ENCODE data around the gene BIRC7.

Gene BIRC7

GRCh38 chr20:63204362-63204761, 31.3 kb upstream of the BIRC7 start:
- in situ Hi-C loops (cut with HindIII; ENCODE audit: low sequenced_read_pairs) = loop anchor here (10.0 to 25.0 kb wide), 3 partner anchors 60 to 267 kb away; partner anchors contain the start of genes DIDO1 and GID8

GRCh38 chr20:63205896-63206295, 29.8 kb upstream of the BIRC7 start:
- in situ Hi-C loops (cut with HindIII; ENCODE audit: low sequenced_read_pairs) = loop anchor here (10.0 to 25.0 kb wide), 3 partner anchors 59 to 269 kb away; partner anchors contain the start of genes DIDO1 and GID8

- in situ Hi-C loops (cut with HindIII; ENCODE audit: low sequenced_read_pairs) = loop anchor here (10.0 to 25.0 kb wide), 3 partner anchors 58 to 270 kb away; partner anchors contain the start of genes DIDO1 and GID8
Observed at GRCh38 chr20:63206878-63207277, 28.8 kb upstream of the BIRC7 start.

GRCh38 chr20:63208346-63208909, 27.3 kb upstream of the BIRC7 start:
- in situ Hi-C loops (cut with HindIII; ENCODE audit: low sequenced_read_pairs) = loop anchor here (10.0 to 25.0 kb wide), 3 partner anchors 56 to 271 kb away; partner anchors contain the start of genes DIDO1 and GID8

GRCh38 chr20:63210011-63210605, 25.6 kb upstream of the BIRC7 start:
- in situ Hi-C loops (cut with HindIII; ENCODE audit: low sequenced_read_pairs) = loop anchor here (25.0 kb wide), 1 partner anchor 273 kb away; the partner anchor contains the start of genes DIDO1 and GID8

GRCh38 chr20:63212393-63212730, 23.3 kb upstream of the BIRC7 start:
- in situ Hi-C loops (cut with HindIII; ENCODE audit: low sequenced_read_pairs) = loop anchor here (25.0 kb wide), 1 partner anchor 275 kb away; the partner anchor contains the start of genes DIDO1 and GID8

GRCh38 chr20:63212792-63213191, 22.9 kb upstream of the BIRC7 start:
- in situ Hi-C loops (cut with HindIII; ENCODE audit: low sequenced_read_pairs) = loop anchor here (25.0 kb wide), 1 partner anchor 275 kb away; the partner anchor contains the start of genes DIDO1 and GID8

- in situ Hi-C loops (cut with HindIII; ENCODE audit: low sequenced_read_pairs) = loop anchor here (25.0 kb wide), 1 partner anchor 277 kb away; the partner anchor contains the start of genes DIDO1 and GID8
Observed at GRCh38 chr20:63214514-63214913, 21.2 kb upstream of the BIRC7 start.

- in situ Hi-C loops (cut with HindIII; ENCODE audit: low sequenced_read_pairs) = loop anchor here (25.0 kb wide), 1 partner anchor 278 kb away; the partner anchor contains the start of genes DIDO1 and GID8
Observed at GRCh38 chr20:63215101-63216040, 20.3 kb upstream of the BIRC7 start.

GRCh38 chr20:63216041-63216848, 19.5 kb upstream of the BIRC7 start, which contains the start of gene YTHDF1:
Gene YTHDF1, minus strand, starts transcription at chr20:63216131. Its CDS starts 239 bp downstream, at chr20:63215892.
- in situ Hi-C loops (cut with HindIII; ENCODE audit: low sequenced_read_pairs) = loop anchor here (25.0 kb wide), 1 partner anchor 279 kb away; the partner anchor contains the start of genes DIDO1 and GID8

- in situ Hi-C loops (cut with HindIII; ENCODE audit: low sequenced_read_pairs) = loop anchor here (25.0 kb wide), 1 partner anchor 280 kb away; the partner anchor contains the start of genes DIDO1 and GID8
Observed at GRCh38 chr20:63216849-63217471, 18.7 kb upstream of the BIRC7 start.

GRCh38 chr20:63217706-63218105, 18.0 kb upstream of the BIRC7 start:
- in situ Hi-C loops (cut with HindIII; ENCODE audit: low sequenced_read_pairs) = loop anchor here (25.0 kb wide), 1 partner anchor 280 kb away; the partner anchor contains the start of genes DIDO1 and GID8

- in situ Hi-C loops (cut with HindIII; ENCODE audit: low sequenced_read_pairs) = loop anchor here (25.0 kb wide), 1 partner anchor 282 kb away; the partner anchor contains the start of genes DIDO1 and GID8
Observed at GRCh38 chr20:63218701-63219446, 16.8 kb upstream of the BIRC7 start.

- in situ Hi-C loops (cut with HindIII; ENCODE audit: low sequenced_read_pairs) = loop anchor here (25.0 kb wide), 1 partner anchor 282 kb away; the partner anchor contains the start of genes DIDO1 and GID8
Observed at GRCh38 chr20:63219447-63219821, 16.3 kb upstream of the BIRC7 start.

GRCh38 chr20:63219866-63220521, 15.7 kb upstream of the BIRC7 start:
- in situ Hi-C loops (cut with HindIII; ENCODE audit: low sequenced_read_pairs) = loop anchor here (5.0 to 25.0 kb wide), 5 partner anchors 57 to 283 kb away; partner anchors contain the start of genes DIDO1 and GID8

GRCh38 chr20:63220696-63221399, 14.9 kb upstream of the BIRC7 start:
- in situ Hi-C loops (cut with HindIII; ENCODE audit: low sequenced_read_pairs) = loop anchor here (5.0 to 25.0 kb wide), 5 partner anchors 56 to 284 kb away; partner anchors contain the start of genes DIDO1 and GID8

Measured in endothelial cell of hepatic sinusoid (primary cell).